HCT116 (cell line): ENCODE results near the gene MS4A3. TPM values are rescaled to one million over a fixed set of nuclear protein-coding genes. Genes with fewer than 3 reads are reported as not detected.
A peak's percentile ranks its signal among the peaks of the same experiment; 100 is the strongest.
"Not testable (repeated sequence)": the region's sequence is repeated elsewhere in the genome, so short reads cannot be mapped to it uniquely, and the experiment has no call there.

Experiments
- ATAC-seq: fragments of 200-7000 bp; cut with Tn5 transposase; 2 replicates; pipeline ENCODE4 v1.9.1; 2020; ENCODE audit warnings: mild to moderate bottlenecking, moderate library complexity
- BruUV-seq: library from RNA; stranded (reverse); fragments of 400-500 nt; replicated peaks from 2 replicates; lab custom pipeline; 2021; lab: Mats Ljungman, UMichigan
- CTCF ChIA-PET: fragments of 300-600 bp; sonication (Branson Sonifier 250); formaldehyde crosslinking; loops from one replicate; lab custom pipeline; 2021; ENCODE audit warnings: antibody characterized with exemption; lab: Charles Lee
- POLR2A ChIA-PET: fragments of 300-600, 350-600 bp; sonication (Branson Sonifier 250); formaldehyde crosslinking; loops from one replicate; lab custom pipeline; 2021; ENCODE audit warnings: antibody characterized with exemption; lab: Charles Lee
- RAD21 ChIA-PET, 2 experiments: fragments of 300-600 bp; sonication (Branson Sonifier 250); formaldehyde crosslinking; loops; one replicate each; lab custom pipeline; 2023; ENCODE audit warnings: low total read pairs in 2 of 2; ENCODE audit not compliant: uncharacterized antibody in 2 of 2, unreplicated experiment in 2 of 2, low non-redundant PET in 1 of 2; lab: Charles Lee
- DNase-seq: peaks from one replicate; pipeline ENCODE4 v3.0.0-alpha.2; 2010; ENCODE audit warnings: low read depth, low spot score
- H2AFZ ChIP-seq: fragments of 200-600 bp; shearing (Covaris generic), sonication (generic); 2 replicates; pipeline ENCODE4 v1.6.1; 2017; ENCODE audit warnings: low read depth, mixed run types, mixed read lengths, antibody characterized with exemption, low read length; ENCODE audit not compliant: poor library complexity, severe bottlenecking
- H3K27ac ChIP-seq: 2 replicates; pipeline ENCODE4 v1.5.1; 2012; ENCODE audit warnings: low read depth, low read length
- H3K27me3 ChIP-seq: fragments of 200-600 bp; sonication (generic); 2 replicates; pipeline ENCODE4 v1.6.1; 2016; ENCODE audit warnings: mixed run types, low read length, mixed read lengths; ENCODE audit not compliant: insufficient read depth
- H3K36me3 ChIP-seq, 2 experiments: fragments of 200-500 bp in 1 of 2; fragments of 200-600 bp in 1 of 2; sonication (Bioruptor generic) in 1 of 2; sonication (generic) in 1 of 2; 2 replicates each; pipeline versions ENCODE4 v1.5.1 to v1.6.1; 2014 to 2016; ENCODE audit warnings: low read length in 2 of 2, inconsistent platforms in 1 of 2, mixed read lengths in 1 of 2, mixed run types in 1 of 2; ENCODE audit not compliant: insufficient read depth in 2 of 2, control insufficient read depth in 1 of 2
- H3K4me1 ChIP-seq, 2 experiments: fragments of 200-600 bp in 1 of 2; sonication (generic) in 1 of 2; 2 replicates each; pipeline versions ENCODE4 v1.5.1 to v1.6.1; 2012 to 2017; ENCODE audit warnings: low read length in 2 of 2, inconsistent platforms in 1 of 2, mild to moderate bottlenecking in 1 of 2, mixed read lengths in 1 of 2, mixed run types in 1 of 2, moderate library complexity in 1 of 2; ENCODE audit not compliant: insufficient read depth in 2 of 2, control insufficient read depth in 1 of 2
- H3K4me2 ChIP-seq: fragments of 200-600 bp; sonication (generic); 2 replicates; pipeline ENCODE4 v1.6.1; 2017; ENCODE audit warnings: mixed run types, low read length, mixed read lengths
- H3K4me3 ChIP-seq, 2 experiments: fragments of 200-600 bp in 1 of 2; sonication (generic) in 1 of 2; replicated peaks in 1 of 2; 2 replicates each; pipeline ENCODE4 v1.5.1; 2011 to 2016; ENCODE audit warnings: low read length in 2 of 2, control low read depth in 1 of 2, low read depth in 1 of 2, mild to moderate bottlenecking in 1 of 2, mixed read lengths in 1 of 2, mixed run types in 1 of 2
- H3K79me2 ChIP-seq: fragments of 200-600 bp; sonication (generic); 2 replicates; pipeline ENCODE4 v1.6.1; 2017; ENCODE audit warnings: mild to moderate bottlenecking, mixed run types, low read length, moderate library complexity, mixed read lengths; ENCODE audit not compliant: insufficient read depth
- H3K9ac ChIP-seq: fragments of 200-600 bp; sonication (generic); 2 replicates; pipeline ENCODE4 v1.6.1; 2016; ENCODE audit warnings: low read length, mixed read lengths
- H3K9me2 ChIP-seq: fragments of 200-600 bp; sonication (generic), shearing (Covaris generic); 2 replicates; pipeline ENCODE4 v1.6.1; 2017; ENCODE audit warnings: mixed run types, mild to moderate bottlenecking, moderate library complexity; ENCODE audit not compliant: insufficient read depth
- H3K9me3 ChIP-seq, 2 experiments: fragments of 200-500 bp in 1 of 2; fragments of 200-600 bp in 1 of 2; sonication (Bioruptor generic) in 1 of 2; sonication (generic) in 1 of 2; 2 replicates each; pipeline ENCODE4 v1.6.1; 2014 to 2017; ENCODE audit warnings: low read length in 2 of 2, mixed read lengths in 2 of 2, inconsistent platforms in 1 of 2, low read depth in 1 of 2, mild to moderate bottlenecking in 1 of 2, mixed run types in 1 of 2, moderate library complexity in 1 of 2; ENCODE audit not compliant: control insufficient read depth in 1 of 2, insufficient read depth in 1 of 2
- H4K20me1 ChIP-seq: fragments of 200-600 bp; sonication (generic), shearing (Covaris generic); 2 replicates; pipeline ENCODE4 v1.6.1; 2017; ENCODE audit warnings: mixed run types, mild to moderate bottlenecking, moderate library complexity; ENCODE audit not compliant: insufficient read depth
- FOSL1 ChIP-seq: IDR thresholded peaks from 2 replicates; pipeline ENCODE4 v1.6.1; 2012; ENCODE audit warnings: low read depth
- ZNF274 ChIP-seq: fragments of 200-500 bp; sonication (Bioruptor generic); IDR thresholded peaks from 2 replicates; pipeline ENCODE4 v1.6.1; 2014; ENCODE audit warnings: mild to moderate bottlenecking, low read depth, low read length, inconsistent platforms
- intact Hi-C: fragments of 100-400 bp; cut with micrococcal nuclease; formaldehyde crosslinking; loops from 2 replicates; pipeline ENCODE4 v1.10.0; 2022
- total RNA-seq: library from RNA; stranded (reverse); gene quantifications from one replicate; pipeline ENCODE4 v1.2.1, GENCODE V29; 2021; ENCODE audit not compliant: unreplicated experiment

The MS4A3 gene
- total RNA-seq, 1 experiment from 2014 or later: not detected

GRCh38 chr11:60050422-60050821, 6.0 kb upstream of the MS4A3 start:
- CTCF ChIA-PET, H3K79me2 ChIP-seq, POLR2A ChIA-PET, H3K27ac ChIP-seq, intact Hi-C loops, DNase-seq, H3K4me3 ChIP-seq, H4K20me1 ChIP-seq, H3K9ac ChIP-seq, RAD21 ChIA-PET, H3K4me2 ChIP-seq, H3K4me1 ChIP-seq, H3K9me3 ChIP-seq, BruUV-seq, H3K9me2 ChIP-seq, H3K36me3 ChIP-seq, H2AFZ ChIP-seq, ATAC-seq, H3K27me3 ChIP-seq: not testable (repeated sequence)

GRCh38 chr11:60050839-60051238, 5.6 kb upstream of the MS4A3 start:
- intact Hi-C loops: not testable (repeated sequence)

DNA sequence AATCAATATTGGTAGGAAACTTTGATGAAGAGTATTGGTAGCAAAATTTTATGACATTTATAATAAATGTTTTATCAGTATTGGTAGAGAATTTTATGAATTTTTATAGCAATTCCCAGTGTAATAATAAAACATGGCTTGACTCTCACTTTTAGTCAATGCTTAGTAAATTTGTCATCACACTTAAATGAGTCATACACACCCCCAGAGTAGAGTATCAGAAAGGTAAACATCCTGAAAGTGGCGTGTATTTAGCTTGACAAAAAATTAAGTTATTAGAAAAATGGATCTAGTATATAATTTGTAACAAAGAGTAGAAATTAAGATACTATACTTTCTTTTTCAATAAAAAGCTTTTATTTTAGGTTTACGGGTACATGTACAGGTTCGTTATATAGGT, 2.6 kb downstream of the MS4A3 start:
- no peak for DNase-seq
- Histone ChIP-seq H3K9ac (no peak overlapping the region), H3K27ac (no peak overlapping the region), H3K4me2 (no peak overlapping the region), H2AFZ (no peak overlapping the region), H3K79me2 (no peaks in the 10 kb centered on the region), H3K4me1 (no peaks in the 10 kb centered on the region), H4K20me1 (no peaks in the 10 kb centered on the region), H3K9me3 (no peaks in the 10 kb centered on the region), H3K9me2 (no peaks in the 10 kb centered on the region), H3K4me3 (no peak overlapping the region), H3K27me3 (no peaks in the 10 kb centered on the region), H3K36me3 (no peaks in the 10 kb centered on the region)
- ChIA-PET POLR2A (no interaction called here), RAD21 (no interaction called here), CTCF (no interaction called here)
- no TSS peak for BruUV-seq
- TF ChIP-seq ZNF274 (no peak), FOSL1 (0 out of 2 replicates have a peak, but pooled peaks have one; percentile 12)
- ATAC-seq: no peak
- intact Hi-C loops: no loop called here

More at GRCh38 chr11:60050839-60051238, 5.6 kb upstream of the MS4A3 start:
- H3K4me1 ChIP-seq, H3K9me2 ChIP-seq, CTCF ChIA-PET, POLR2A ChIA-PET, H3K9me3 ChIP-seq, H3K27me3 ChIP-seq, H3K36me3 ChIP-seq, H3K4me3 ChIP-seq, RAD21 ChIA-PET, H2AFZ ChIP-seq, ATAC-seq, H3K9ac ChIP-seq, H3K27ac ChIP-seq, H3K79me2 ChIP-seq, BruUV-seq, H4K20me1 ChIP-seq, DNase-seq, H3K4me2 ChIP-seq: not testable (repeated sequence)
